Stimulated activated CD4-positive, alpha-beta T cell treated with anti-CD3 and anti-CD28 coated beads, TNF-alpha, amount 100 ng/mL, for 4 hours (primary cell): Measurements from ENCODE around the gene SCN2A.

Source experiments
- DNase-seq, 3 experiments: peaks; one replicate each; pipeline ENCODE4 v3.0.0-alpha.2; 2020; ENCODE audit warnings: low read depth in 3 of 3

The SCN2A gene

GRCh38 chr2:165414187-165414586 lies 175.0 kb downstream of the SCN2A start:
- DNase-seq: no peak

DNA sequence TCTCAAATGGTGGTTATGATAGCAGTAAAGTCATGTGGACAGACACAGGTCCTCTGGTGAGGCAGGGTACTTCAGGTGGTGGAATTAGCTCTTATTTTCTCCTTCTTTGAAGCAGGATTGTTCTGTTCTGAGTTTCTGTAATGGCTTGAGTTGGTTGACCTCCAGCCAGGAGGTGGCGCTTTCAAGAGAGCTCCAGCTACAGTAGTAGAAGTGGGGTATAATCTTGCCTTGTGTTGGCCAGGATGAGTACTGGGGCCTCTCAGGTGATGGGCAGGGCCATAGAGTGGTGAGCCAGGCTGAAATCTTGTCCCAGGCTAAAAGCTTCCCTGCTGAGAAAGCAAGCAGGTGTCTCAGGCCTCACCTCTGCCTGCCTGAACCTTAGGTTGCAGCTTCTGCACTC lies 177.8 kb downstream of the SCN2A start:
- DNase-seq: no peak

GRCh38 chr2:165420231-165420630 lies 181.0 kb downstream of the SCN2A start:
- no peak for DNase-seq

GRCh38 chr2:165423081-165423480 lies 183.9 kb downstream of the SCN2A start:
- no peak for DNase-seq

GRCh38 chr2:165425556-165425955 lies 186.3 kb downstream of the SCN2A start:
- no peak for DNase-seq

DNA sequence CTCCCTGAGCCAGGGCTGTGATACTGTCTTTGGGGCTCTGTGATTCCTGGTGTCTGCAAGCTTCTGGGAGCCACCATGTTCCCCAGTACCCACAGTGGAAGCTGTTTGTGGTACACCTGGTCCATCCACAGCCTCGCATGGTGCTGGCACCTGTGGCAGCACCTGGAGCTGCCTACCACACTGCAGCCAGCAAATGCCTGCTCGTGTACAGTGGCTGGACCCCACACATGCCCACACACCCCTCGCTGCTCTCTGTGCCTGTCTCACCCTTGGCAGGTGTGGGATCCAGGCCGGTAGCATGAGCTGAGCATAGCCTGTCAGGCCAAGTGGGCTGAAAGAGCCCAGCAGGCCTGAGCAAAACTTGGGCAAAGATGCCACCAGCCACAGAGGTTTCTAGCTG lies 188.5 kb downstream of the SCN2A start:
- no peak for DNase-seq

DNA sequence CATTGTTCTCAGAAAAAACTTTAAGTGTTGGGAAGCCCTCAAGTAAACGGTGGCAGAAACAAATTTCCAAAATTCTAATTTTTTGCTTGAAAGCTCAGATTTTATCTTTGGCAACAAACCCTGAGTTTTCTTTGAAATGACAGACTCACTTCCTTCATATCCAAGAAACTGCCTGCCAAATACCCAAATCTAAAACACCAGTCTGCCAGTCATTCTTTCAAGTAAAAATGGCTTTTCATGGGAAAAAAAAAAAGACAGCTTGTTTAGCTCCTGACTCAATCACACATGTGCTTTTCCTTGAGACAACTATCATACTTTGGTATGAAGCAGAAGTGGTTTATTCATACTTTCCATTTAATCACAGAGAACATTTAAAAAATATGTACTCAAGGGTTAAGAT lies 189.7 kb downstream of the SCN2A start:
- no peak for DNase-seq

DNA sequence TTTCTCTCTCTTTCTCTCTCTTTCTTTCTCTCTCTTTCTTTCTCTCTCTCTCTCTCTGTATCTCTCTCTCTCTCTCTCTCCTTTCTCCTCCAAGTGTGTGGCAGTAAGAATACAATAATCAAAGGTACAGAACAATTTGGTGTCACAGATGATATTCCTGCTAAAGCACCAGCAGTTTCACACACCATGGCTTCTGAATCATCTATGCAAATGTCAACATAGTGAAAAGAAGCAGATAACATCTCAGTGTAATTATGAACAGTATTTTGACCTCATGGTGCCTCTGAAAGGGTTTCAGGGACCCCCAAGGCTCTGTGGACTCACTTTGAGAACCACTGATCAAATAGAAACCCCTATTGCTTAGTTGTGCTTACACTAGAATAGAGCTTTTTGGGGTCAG lies 191.8 kb downstream of the SCN2A start:
- DNase-seq: no peak

DNA sequence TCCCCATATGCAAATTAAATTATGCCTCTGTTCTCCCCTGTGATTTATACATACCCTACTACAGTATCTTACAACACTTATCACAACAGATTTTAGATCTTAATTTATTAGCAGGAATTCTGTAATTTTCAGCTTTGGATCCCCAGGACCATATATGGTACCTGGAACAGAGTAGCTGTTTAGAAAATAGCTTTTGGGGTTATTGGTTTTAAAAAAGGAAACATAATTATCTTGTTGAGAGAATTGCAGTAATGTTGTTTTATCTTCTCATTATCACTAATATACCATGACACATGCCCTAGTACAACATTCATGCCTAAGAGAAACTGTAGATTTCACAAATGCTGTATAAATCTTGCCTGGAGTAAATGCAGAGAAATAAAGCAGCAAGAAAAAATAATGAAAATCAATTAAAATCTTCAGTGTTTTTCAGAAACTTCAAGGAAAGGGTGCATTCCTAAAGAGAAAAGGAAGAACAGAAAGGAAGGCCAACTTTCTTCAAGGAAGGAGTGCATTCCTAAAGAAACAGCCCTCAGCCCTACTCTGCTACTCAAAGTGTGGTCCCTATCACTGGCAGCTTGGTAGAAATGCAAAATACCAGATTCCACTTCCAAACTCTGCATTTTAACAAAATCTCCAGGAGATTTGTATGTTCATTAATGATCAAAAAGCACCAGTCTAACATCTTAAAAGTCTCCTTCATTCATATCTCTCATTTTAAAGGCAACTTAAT lies 193.2 kb downstream of the SCN2A start:
- no peak for DNase-seq

GRCh38 chr2:165434865-165435496 lies 195.8 kb downstream of the SCN2A start:
- DNase-seq: no peak

DNA sequence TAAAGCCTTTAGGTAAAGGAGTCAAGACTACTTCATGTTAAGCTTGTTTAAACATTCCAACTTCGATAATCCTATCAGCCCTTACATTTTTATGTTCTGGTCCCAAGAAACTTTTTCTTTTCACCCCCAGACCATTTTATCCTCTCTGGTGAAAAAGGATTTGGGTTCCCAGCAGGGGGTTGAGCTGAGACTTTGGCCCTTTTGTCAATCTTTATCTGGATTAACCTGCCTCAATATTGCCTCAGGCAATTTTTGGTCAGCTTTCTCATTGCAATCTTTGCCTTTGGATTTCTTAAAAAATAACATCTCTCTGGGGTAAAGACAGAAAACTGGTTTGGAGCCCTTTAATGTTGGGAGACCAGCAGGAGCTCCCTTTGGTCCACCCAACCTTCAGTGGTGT lies 196.4 kb downstream of the SCN2A start:
- DNase-seq: no peak

- no peak for DNase-seq
Observed at GRCh38 chr2:165436559-165436958, 197.3 kb downstream of the SCN2A start.

DNA sequence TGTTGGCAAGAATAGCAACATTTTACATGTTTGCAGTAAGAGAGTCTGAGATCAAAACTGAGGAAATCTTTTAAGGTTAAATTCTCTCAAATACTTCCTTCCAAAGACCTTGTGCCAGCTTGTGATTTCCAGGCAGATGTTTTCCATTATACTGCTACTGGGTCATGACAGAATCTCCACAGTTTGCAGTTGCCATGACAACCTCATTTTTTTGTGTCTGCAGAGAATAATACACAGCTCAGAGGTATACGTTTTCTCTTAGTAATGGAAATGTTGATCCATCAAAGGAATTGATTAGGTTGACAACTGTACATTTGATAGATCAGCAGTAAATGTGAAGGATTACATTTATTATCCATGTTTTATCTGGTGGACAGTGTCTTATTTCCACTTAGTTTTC lies 201.2 kb downstream of the SCN2A start:
- DNase-seq: no peak
